Pancreas (tissue), 10 donors: Measurements from ENCODE around the gene IL1RAP. TPM values are rescaled to one million over a fixed set of nuclear protein-coding genes. Genes with fewer than 3 reads are reported as not detected.

Source experiments
- ATAC-seq, 4 donors: fragments of 200-7000 bp; cut with Tn5 transposase; one replicate each; pipeline versions ENCODE4 v1.8.0 to v1.9.1; 2020; ENCODE audit warnings: mild to moderate bottlenecking in 4 of 4, moderate library complexity in 4 of 4
- DNase-seq, 6 donors: peaks; one replicate each; pipeline ENCODE4 v3.0.0-alpha.2; 2020
- FAIRE-seq: peaks from 2 replicates; lab custom pipeline; 2012; peaks lifted over from hg19 to GRCh38; lab: Jason Lieb, UNC
- H3K27ac ChIP-seq, 4 donors: fragments of 200-600 bp; sonication (generic); 1 replicate in 3 of 4; 2 replicates in 1 of 4; pipeline versions ENCODE4 v1.5.0 to v1.8.0; 2020
- H3K27me3 ChIP-seq, 4 donors: fragments of 200-600 bp; one replicate each; pipeline ENCODE4 v1.8.0; 2021
- H3K36me3 ChIP-seq, 3 donors: fragments of 200-600 bp; sonication (generic) in 1 of 3; one replicate each; pipeline versions ENCODE4 v1.5.0 to v1.8.0; 2020 to 2021
- H3K4me1 ChIP-seq, 3 donors: fragments of 200-600 bp; one replicate each; pipeline ENCODE4 v1.8.0; 2021
- H3K4me3 ChIP-seq, 4 donors: fragments of 200-600 bp; sonication (generic) in 2 of 4; one replicate each; pipeline versions ENCODE4 v1.5.0 to v1.8.0; 2020 to 2021
- H3K9me3 ChIP-seq, 4 donors: fragments of 200-600 bp; one replicate each; pipeline ENCODE4 v1.8.0; 2021
- WGBS, 2 donors: extraction: QIAGEN DNeasy Blood & Tissue Kit; methylation state at CpG; one replicate each; pipeline ENCODE4 v1.1.7; 2013; 5-methylcytosine and 5-hydroxymethylcytosine counted together
- intact Hi-C, 3 donors: fragments of 100-400 bp; cut with DNase I; formaldehyde crosslinking; loops; one replicate each; pipeline versions ENCODE4 v1.11.1 to v1.14.2; 2022
- polyA plus RNA-seq, 2 donors: library from polyadenylated mRNA; stranded (reverse); fragments of 200-250 nt; gene quantifications; one replicate each; pipeline ENCODE4 v1.2.3, GENCODE V29; 2013
- total RNA-seq, 6 donors: library from RNA; stranded (reverse); fragmentation: NEBNext Ultra II Directional in 4 of 6; extraction: Animal tissue kit (Norgen Biotek cat#: 25700) in 4 of 6; gene quantifications; one replicate each; pipeline versions ENCODE4 v1.2.1 to v1.2.4, GENCODE V29; 2021 to 2023
- TF ChIP-seq, protein P1 (sequence below), 4 donors: fragments of 200-600 bp; sonication (generic) in 3 of 4; IDR thresholded peaks; one replicate each; pipeline versions ENCODE4 v1.5.0 to v1.8.0; 2021; ENCODE audit warnings: antibody characterized with exemption in 4 of 4
- donor health status: healthy with polysubstance abuse.
- donor health status: DM: no; HTN: no; CAD: no; lungs with moderate emphysema.
- donor health status: DM: no; HTN: no; CAD: no.
- donor health status: control.
- donor health status: control.
- donor health status: Bipolar disorder and iron deficiency.
- donor health status: DM: yes; HTN: yes; CAD: no.
- donor health status: DM: no; HTN: no; CAD: no.
- donor health status: DM: no; HTN: no; CAD: no.
- donor health status: DM: yes; HTN: yes; CAD: no.

Gene IL1RAP
- total and polyA plus RNA-seq, 8 donors = 0.49 to 9.3 (median 3.4) TPM

DNA sequence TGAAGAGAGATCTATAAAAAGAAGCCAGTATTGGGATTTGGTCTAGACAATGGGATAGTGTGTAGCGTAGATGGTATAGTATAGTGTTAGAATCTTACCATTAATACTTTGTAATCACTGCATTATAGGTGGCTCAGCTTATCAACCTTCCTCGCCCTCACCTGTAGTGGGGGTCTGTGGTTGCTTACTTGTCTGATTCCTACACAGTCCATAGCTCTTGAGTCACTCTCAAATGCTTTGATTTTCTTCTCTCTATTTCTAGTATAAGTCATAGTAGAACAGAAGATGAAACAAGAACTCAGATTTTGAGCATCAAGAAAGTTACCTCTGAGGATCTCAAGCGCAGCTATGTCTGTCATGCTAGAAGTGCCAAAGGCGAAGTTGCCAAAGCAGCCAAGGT, 115.2 kb downstream of the IL1RAP start:
- Histone ChIP-seq H3K27ac (no peak overlapping the region), H3K9me3 (no peaks in the 10 kb centered on the region), H3K27me3 (no peaks in the 10 kb centered on the region), H3K4me3 (no peak overlapping the region), H3K4me1 (no peaks in the 10 kb centered on the region), H3K36me3 (no peaks in the 10 kb centered on the region)
- ATAC-seq (no peak), DNase-seq (no peak), FAIRE-seq (no peak)
- intact Hi-C loops = no loop called here
- TF ChIP-seq, protein P1, sequence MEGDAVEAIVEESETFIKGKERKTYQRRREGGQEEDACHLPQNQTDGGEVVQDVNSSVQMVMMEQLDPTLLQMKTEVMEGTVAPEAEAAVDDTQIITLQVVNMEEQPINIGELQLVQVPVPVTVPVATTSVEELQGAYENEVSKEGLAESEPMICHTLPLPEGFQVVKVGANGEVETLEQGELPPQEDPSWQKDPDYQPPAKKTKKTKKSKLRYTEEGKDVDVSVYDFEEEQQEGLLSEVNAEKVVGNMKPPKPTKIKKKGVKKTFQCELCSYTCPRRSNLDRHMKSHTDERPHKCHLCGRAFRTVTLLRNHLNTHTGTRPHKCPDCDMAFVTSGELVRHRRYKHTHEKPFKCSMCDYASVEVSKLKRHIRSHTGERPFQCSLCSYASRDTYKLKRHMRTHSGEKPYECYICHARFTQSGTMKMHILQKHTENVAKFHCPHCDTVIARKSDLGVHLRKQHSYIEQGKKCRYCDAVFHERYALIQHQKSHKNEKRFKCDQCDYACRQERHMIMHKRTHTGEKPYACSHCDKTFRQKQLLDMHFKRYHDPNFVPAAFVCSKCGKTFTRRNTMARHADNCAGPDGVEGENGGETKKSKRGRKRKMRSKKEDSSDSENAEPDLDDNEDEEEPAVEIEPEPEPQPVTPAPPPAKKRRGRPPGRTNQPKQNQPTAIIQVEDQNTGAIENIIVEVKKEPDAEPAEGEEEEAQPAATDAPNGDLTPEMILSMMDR (IDR thresholded peaks at IDR 0.05) = no peak
- WGBS, 2 donors = 96 to 97% methylated on average over 4 of the region's 4 CpGs

DNA sequence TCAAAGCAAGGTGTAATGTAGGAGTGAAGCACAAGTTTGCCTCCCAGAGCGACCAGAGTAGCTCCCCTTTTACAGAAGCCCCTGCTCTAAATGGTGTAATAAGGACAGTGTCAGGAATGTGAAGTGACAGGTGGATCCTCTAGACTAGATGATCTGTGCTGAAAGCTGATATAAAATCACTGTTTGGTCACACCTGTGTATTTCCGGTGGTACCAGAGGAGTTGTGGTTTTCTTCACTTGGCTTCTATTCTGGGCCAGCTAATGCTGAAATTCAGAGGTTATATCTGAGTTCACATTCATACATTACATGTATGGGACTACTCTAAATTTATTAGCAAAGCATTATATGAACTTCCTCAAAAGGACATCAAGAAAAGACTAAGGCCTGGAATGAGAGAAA, 117.4 kb downstream of the IL1RAP start:
- Histone ChIP-seq H3K9me3 (no peaks in the 10 kb centered on the region), H3K36me3 (no peaks in the 10 kb centered on the region), H3K4me1 (no peaks in the 10 kb centered on the region), H3K27me3 (no peaks in the 10 kb centered on the region), H3K4me3 (no peak overlapping the region), H3K27ac (no peak overlapping the region)
- ATAC-seq (no peak), DNase-seq (no peak), FAIRE-seq (no peak)
- intact Hi-C loops = no loop called here
- TF ChIP-seq, protein P1 (IDR thresholded peaks at IDR 0.05) = no peak
- WGBS, 2 donors = 93 to 96% methylated on average over 2 of the region's 2 CpGs

DNA sequence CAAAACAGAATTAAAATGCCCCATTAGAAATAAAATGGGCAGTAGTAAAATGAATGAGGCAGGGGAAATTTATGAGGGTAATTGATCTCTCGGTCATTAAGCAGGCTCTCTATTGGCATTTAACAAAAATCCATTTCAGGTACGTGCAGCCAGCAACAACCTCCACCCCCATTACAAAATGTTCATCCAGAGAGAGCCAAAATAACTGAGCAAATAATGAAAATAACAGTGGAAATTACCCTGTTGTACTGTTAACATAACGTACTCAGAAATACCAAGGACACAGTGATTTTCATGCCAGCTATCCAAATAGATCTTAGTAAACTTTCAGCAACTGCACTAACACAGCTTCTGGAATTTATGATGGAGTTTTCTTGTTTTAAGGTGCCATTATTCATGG, 127.7 kb downstream of the IL1RAP start:
- DNase-seq (no peak), ATAC-seq (peak; percentile 32 to 68 (median 56)), FAIRE-seq (no peak)
- H3K4me3 ChIP-seq = no peak overlapping the region
- intact Hi-C loops = no loop called here
- H3K27me3 ChIP-seq = no peaks in the 10 kb centered on the region
- no peaks in the 10 kb centered on the region for H3K9me3 ChIP-seq
- WGBS, 2 donors = 15 to 17% methylated on average over 3 of the region's 3 CpGs
- no peaks in the 10 kb centered on the region for H3K36me3 ChIP-seq
- TF ChIP-seq, protein P1 (IDR thresholded peaks at IDR 0.05) = no peak
- peaks cover 3 to 14% (median 5%) of the 10 kb centered on the region in 3 donors for H3K4me1 ChIP-seq
- H3K27ac ChIP-seq = no peak overlapping the region

DNA sequence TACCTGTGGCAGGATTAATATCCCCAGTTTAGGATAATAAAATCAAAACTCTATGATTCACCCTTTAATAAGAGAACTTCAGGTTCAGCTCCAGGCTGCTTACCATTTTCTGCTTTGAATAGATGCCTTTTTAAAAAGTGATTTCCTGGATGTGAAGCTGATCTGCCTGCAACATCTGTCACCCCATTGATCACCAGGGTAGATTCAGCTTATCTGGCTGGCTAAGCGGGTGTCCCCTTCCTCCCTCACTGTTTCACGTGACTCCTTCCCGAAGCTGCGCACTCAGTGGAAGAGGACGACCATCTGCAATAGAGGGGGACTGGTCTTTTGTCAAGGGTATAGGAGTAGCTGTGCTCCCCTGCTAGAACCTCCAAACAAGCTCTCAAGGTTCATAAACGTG, 128.1 kb downstream of the IL1RAP start:
- no peak for ATAC-seq

DNA sequence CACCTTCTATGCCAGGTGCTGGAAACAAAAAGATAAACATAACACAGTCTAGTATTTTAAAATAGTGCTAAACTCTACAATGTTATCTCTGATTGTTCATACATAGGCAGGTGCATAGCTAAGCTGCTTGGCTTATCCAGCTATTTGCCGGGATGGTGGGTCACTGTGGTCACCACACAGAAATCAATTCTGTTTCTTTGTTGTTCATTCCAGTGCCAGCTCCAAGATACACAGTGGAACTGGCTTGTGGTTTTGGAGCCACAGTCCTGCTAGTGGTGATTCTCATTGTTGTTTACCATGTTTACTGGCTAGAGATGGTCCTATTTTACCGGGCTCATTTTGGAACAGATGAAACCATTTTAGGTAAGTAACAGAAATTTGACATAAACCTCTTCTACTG, 130.2 kb downstream of the IL1RAP start:
- Histone ChIP-seq H3K9me3 (no peaks in the 10 kb centered on the region), H3K4me3 (no peak overlapping the region), H3K36me3 (no peaks in the 10 kb centered on the region), H3K4me1 (peaks cover 3 to 14% (median 5%) of the 10 kb centered on the region in 3 donors), H3K27ac (no peak overlapping the region), H3K27me3 (no peaks in the 10 kb centered on the region)
- TF ChIP-seq, protein P1 (IDR thresholded peaks at IDR 0.05) = no peak
- no peak for DNase-seq
- WGBS, 2 donors = 32 to 38% methylated on average over 2 of the region's 2 CpGs
- intact Hi-C loops = no loop called here
- FAIRE-seq = no peak
- ATAC-seq = peak in 3 of 4 donors; percentile 41 to 59 (median 51)

More for the DNA sequence above, 128.1 kb downstream of the IL1RAP start:
- H3K36me3 ChIP-seq = no peaks in the 10 kb centered on the region
- 71 to 83% methylated on average over 6 of the region's 6 CpGs for WGBS, 2 donors
- TF ChIP-seq, protein P1 (IDR thresholded peaks at IDR 0.05) = no peak
- H3K9me3 ChIP-seq = no peaks in the 10 kb centered on the region
- H3K4me1 ChIP-seq = peaks cover 3 to 14% (median 5%) of the 10 kb centered on the region in 3 donors
- DNase-seq = no peak
- H3K27ac ChIP-seq = no peak overlapping the region
- H3K27me3 ChIP-seq = no peaks in the 10 kb centered on the region
- intact Hi-C loops = no loop called here
- H3K4me3 ChIP-seq = no peak overlapping the region
- FAIRE-seq = no peak
